NCI-H460 (cell line): ENCODE measurements around the gene CMTM1. TPM values are rescaled to one million over a fixed set of nuclear protein-coding genes. Genes with fewer than 3 reads are reported as not detected.
"Not testable (repeated sequence)": the region's sequence is repeated elsewhere in the genome, so short reads cannot be mapped to it uniquely, and the experiment has no call there.

Experiments
- DNase-seq: peaks from one replicate; pipeline ENCODE4 v3.0.0-alpha.2; 2016; ENCODE audit warnings: low read depth; ENCODE audit errors: extremely low read depth
- total RNA-seq: library from RNA; depleted of rRNA; stranded (reverse); fragments of >200 nt; shearing (Covaris generic); gene quantifications from 2 replicates; pipeline ENCODE4 v1.2.3, GENCODE V29; 2014

CMTM1 gene
- total RNA-seq, 1 experiment from 2014 or later: 3.2 TPM

- DNase-seq: no peak
Observed at GRCh38 chr16:66560107-66560506, 6.1 kb upstream of the CMTM1 start.

GRCh38 chr16:66561381-66562080 is 4.7 kb upstream of the CMTM1 start:
- DNase-seq: no peak

GRCh38 chr16:66562409-66562808 is 3.8 kb upstream of the CMTM1 start:
- DNase-seq: no peak

GRCh38 chr16:66562986-66563385 is 3.3 kb upstream of the CMTM1 start:
- no peak for DNase-seq

GRCh38 chr16:66563574-66564334 is 2.5 kb upstream of the CMTM1 start:
- no peak for DNase-seq

- DNase-seq: not testable (repeated sequence)
Observed at GRCh38 chr16:66567270-66567669, 1.0 kb downstream of the CMTM1 start.

GRCh38 chr16:66568355-66568754 is 2.1 kb downstream of the CMTM1 start:
- no peak for DNase-seq

- no peak for DNase-seq
Observed at GRCh38 chr16:66569131-66569530, 2.9 kb downstream of the CMTM1 start.

- no peak for DNase-seq
Observed at GRCh38 chr16:66569827-66570405, 3.7 kb downstream of the CMTM1 start.

- DNase-seq: no peak
Observed at GRCh38 chr16:66572356-66572755, 6.1 kb downstream of the CMTM1 start.

GRCh38 chr16:66574081-66574480 is 7.8 kb downstream of the CMTM1 start:
- DNase-seq: no peak

- no peak for DNase-seq
Observed at GRCh38 chr16:66574531-66574930, 8.3 kb downstream of the CMTM1 start.

- no peak for DNase-seq
Observed at GRCh38 chr16:66575060-66575459, 8.8 kb downstream of the CMTM1 start.

GRCh38 chr16:66576296-66576695 is 10.1 kb downstream of the CMTM1 start:
- no peak for DNase-seq

GRCh38 chr16:66578651-66579531 is 12.7 kb downstream of the CMTM1 start, which contains the start of gene CMTM2:
TSS of gene CMTM2 (plus strand) at chr16:66579463. CDS start at chr16:66579608, 145 bp downstream.
- no peak for DNase-seq

- peak; percentile 32 for DNase-seq
Observed at GRCh38 chr16:66580605-66581209, 14.5 kb downstream of the CMTM1 start.

GRCh38 chr16:66581246-66581952 is 15.2 kb downstream of the CMTM1 start:
- DNase-seq: no peak

GRCh38 chr16:66585481-66586239 is 19.4 kb downstream of the CMTM1 start:
- DNase-seq: no peak
